AG04449 (cell line): ENCODE measurements around the gene MPPED2.

Source experiments
- CTCF ChIA-PET: fragments of 350-600 bp; formaldehyde crosslinking; extraction: SDS; loops from one replicate; lab custom pipeline; 2021; ENCODE audit warnings: antibody characterized with exemption; lab: Yijun Ruan, JAX
- POLR2A ChIA-PET: fragments of 400-600, 350-600 bp; formaldehyde crosslinking; extraction: SDS; loops from one replicate; lab custom pipeline; 2020; ENCODE audit warnings: antibody characterized with exemption, inconsistent platforms; lab: Yijun Ruan, JAX
- DNase-seq: peaks from one replicate; pipeline ENCODE4 v3.0.0-alpha.2; 2010; ENCODE audit warnings: low read depth, low spot score
- H3K4me3 ChIP-seq: 2 replicates; pipeline ENCODE4 v1.5.1; 2011; ENCODE audit warnings: low read depth, mild to moderate bottlenecking, control low read depth, low read length
- CTCF ChIP-seq: IDR thresholded peaks from one replicate; pipeline ENCODE4 v1.5.1; 2011; ENCODE audit warnings: mild to moderate bottlenecking, moderate library complexity, low read length, control low read depth, inconsistent platforms; ENCODE audit not compliant: insufficient read depth; ENCODE audit errors: missing control alignments

The MPPED2 gene

GRCh38 chr11:30422447-30423278, 163.5 kb downstream of the MPPED2 start:
- CTCF ChIA-PET = no interaction called here
- POLR2A ChIA-PET = no interaction called here
- no peak for TF ChIP-seq CTCF
- DNase-seq = no peak
- H3K4me3 ChIP-seq = no peak overlapping the region

- ChIA-PET CTCF (no interaction called here), POLR2A (no interaction called here)
- TF ChIP-seq CTCF = no peak
- DNase-seq = no peak
- no peak overlapping the region for H3K4me3 ChIP-seq
Observed at GRCh38 chr11:30420233-30420787, 165.8 kb downstream of the MPPED2 start.

- no peak for DNase-seq
- ChIA-PET CTCF (no interaction called here), POLR2A (no interaction called here)
- no peak for TF ChIP-seq CTCF
- H3K4me3 ChIP-seq = no peak overlapping the region
Observed at GRCh38 chr11:30414806-30415205, 171.3 kb downstream of the MPPED2 start.

GRCh38 chr11:30414244-30414643, 171.9 kb downstream of the MPPED2 start:
- DNase-seq = no peak
- no peak for TF ChIP-seq CTCF
- H3K4me3 ChIP-seq = no peak overlapping the region
- ChIA-PET POLR2A (no interaction called here), CTCF (no interaction called here)

GRCh38 chr11:30412509-30412908, 173.6 kb downstream of the MPPED2 start:
- ChIA-PET POLR2A (no interaction called here), CTCF (interaction anchor here (0.6 kb wide), 1 partner anchor 593 kb away, joined by 5 read pairs; no protein-coding TSS in a partner anchor)
- no peak for TF ChIP-seq CTCF
- no peak for DNase-seq
- H3K4me3 ChIP-seq = no peak overlapping the region

- no peak overlapping the region for H3K4me3 ChIP-seq
- no peak for DNase-seq
- CTCF ChIA-PET = no interaction called here
- POLR2A ChIA-PET = no interaction called here
- no peak for TF ChIP-seq CTCF
Observed at GRCh38 chr11:30411383-30411782, 174.8 kb downstream of the MPPED2 start.
